K562 (cell line): ENCODE measurements around the gene DHX29. TPM values are rescaled to one million over a fixed set of nuclear protein-coding genes. Genes with fewer than 3 reads are reported as not detected.

Experiments used
- BCLAF1 ChIP-seq, 2 experiments: fragments of 450-650 bp in 1 of 2; IDR thresholded peaks; 2 replicates each; pipeline ENCODE4 v1.6.1; 2011 to 2017; ENCODE audit warnings: low read depth in 2 of 2, antibody characterized with exemption in 1 of 2, borderline replicate concordance in 1 of 2, low read length in 1 of 2, mild to moderate bottlenecking in 1 of 2, mixed read lengths in 1 of 2; ENCODE audit not compliant: control insufficient read depth in 1 of 2
- CBFA2T3 ChIP-seq: fragments of 450-650 bp; IDR thresholded peaks from 2 replicates; pipeline ENCODE4 v1.6.1; 2017
- CBX8 ChIP-seq: fragments of 200-600 bp; sonication (generic); IDR thresholded peaks from 2 replicates; pipeline ENCODE4 v1.6.1; 2012; ENCODE audit warnings: borderline replicate concordance, mixed run types, low read depth, mild to moderate bottlenecking, moderate library complexity, mixed read lengths, low read length, control low read depth, inconsistent platforms; ENCODE audit not compliant: poor library complexity, severe bottlenecking; ENCODE audit errors: extremely low read depth
- DPF2 ChIP-seq: fragments of 450-650 bp; IDR thresholded peaks from 2 replicates; pipeline ENCODE4 v1.6.1; 2016
- GABPB2 ChIP-seq: fragments of 250-450 bp; sonication (Bioruptor Pico); conservative IDR thresholded peaks from 2 replicates; pipeline ENCODE4 v1.5.1; 2021; ENCODE audit warnings: mild to moderate bottlenecking
- GTF2A2 ChIP-seq: IDR thresholded peaks from 2 replicates; pipeline ENCODE4 v1.6.1; 2016; ENCODE audit warnings: mild to moderate bottlenecking, missing genetic modification characterization, missing compliant biosample characterization
- GTF2B ChIP-seq: IDR thresholded peaks from 2 replicates; pipeline ENCODE4 v1.6.1; 2011; ENCODE audit not compliant: insufficient read length; ENCODE audit errors: extremely low read depth
- HDGF ChIP-seq: fragments of 450-650 bp; IDR thresholded peaks from 2 replicates; pipeline ENCODE4 v1.6.1; 2016
- IRF9 ChIP-seq: fragments of 450-650 bp; IDR thresholded peaks from 2 replicates; pipeline ENCODE4 v1.6.1; 2016; ENCODE audit warnings: missing biosample characterization, missing genetic modification characterization
- MAFG ChIP-seq: fragments of 450-650 bp; conservative IDR thresholded peaks from 2 replicates; pipeline ENCODE4 v1.6.1; 2016; ENCODE audit warnings: missing genetic modification characterization, missing compliant biosample characterization
- TEAD4 ChIP-seq, 2 experiments: sonication (generic) in 1 of 2; formaldehyde crosslinking in 1 of 2; IDR thresholded peaks; 2 replicates each; pipeline versions ENCODE4 v1.6.1 to v1.8.0; 2012 to 2022; ENCODE audit warnings: borderline replicate concordance in 1 of 2, inconsistent platforms in 1 of 2, low read length in 1 of 2, mild to moderate bottlenecking in 1 of 2, missing genetic modification reagents in 1 of 2
- VEZF1 ChIP-seq: fragments of 200-800 bp; sonication (Bioruptor generic); IDR thresholded peaks from 2 replicates; pipeline ENCODE4 v1.6.1; 2017; ENCODE audit warnings: missing genetic modification characterization, missing compliant biosample characterization
- ZBTB49 ChIP-seq: sonication (generic); formaldehyde crosslinking; IDR thresholded peaks from 2 replicates; pipeline ENCODE4 v1.8.0; 2022; ENCODE audit warnings: missing genetic modification reagents, mild to moderate bottlenecking, borderline replicate concordance
- ZNF175 ChIP-seq: fragments of 200-800 bp; sonication (Bioruptor generic); IDR thresholded peaks from 2 replicates; pipeline ENCODE4 v1.6.1; 2016; ENCODE audit warnings: low read depth, mild to moderate bottlenecking, missing genetic modification characterization, missing compliant biosample characterization
- polyA plus RNA-seq, 8 experiments: library from polyadenylated mRNA; depleted of rRNA in 4 of 8; stranded (reverse) in 5 of 8; unstranded in 3 of 8; fragments of >200 nt; fragmentation: Nextera tagmentation in 2 of 8; fragmentation: Illumina TruSeq in 1 of 8; extraction: Ambion mirVana in 2 of 8; extraction: Trizol in 1 of 8; gene quantifications; 2 replicates each; pipeline versions ENCODE4 v1.2.1 to v1.2.3, GENCODE V29; 2011 to 2014; ENCODE audit warnings: inconsistent platforms in 1 of 8, missing spikeins in 1 of 8
- total RNA-seq, 7 experiments: library from RNA; depleted of rRNA in 6 of 7; stranded (reverse); fragments of >200 nt in 6 of 7; fragmentation: Illumina TruSeq in 2 of 7; extraction: Trizol in 2 of 7; gene quantifications; 2 replicates each; pipeline versions ENCODE4 v1.2.1 to v1.2.3, GENCODE V29; 2011 to 2021; ENCODE audit warnings: low replicate concordance in 1 of 7

The DHX29 gene
- total and polyA plus RNA-seq, 9 of the 15 experiments (the other 6 are each of a cell fraction or from before 2014, with no cell fraction given): 7.5 to 42.1 (median 25.0) TPM

- no peak for TF ChIP-seq VEZF1
- no peak for TF ChIP-seq BCLAF1 (IDR thresholded peaks at IDR 0.05; ENCODE audit: borderline replicate concordance in 1 of 2, control insufficient read depth in 1 of 2, low read depth in 2 of 2, low read length in 1 of 2)
- no peak for TF ChIP-seq ZBTB49 (CRISPR knock-in tag)
- TF ChIP-seq GABPB2 (CRISPR knock-in tag): no peak
- no peak for TF ChIP-seq IRF9
- 0 out of 2 replicates have a peak, but pooled peaks have one; percentile 27 for TF ChIP-seq TEAD4 (IDR thresholded peaks at IDR 0.05; ENCODE audit: low read length)
- TF ChIP-seq TEAD4 (CRISPR knock-in tag; IDR thresholded peaks at IDR 0.05; ENCODE audit: borderline replicate concordance): no peak
- no peak for TF ChIP-seq HDGF
- TF ChIP-seq MAFG (tag): peak; percentile 64; the same call in 1 of the 2 replicates
- TF ChIP-seq CBX8: no peak
- TF ChIP-seq GTF2A2 (tag): no peak
- no peak for TF ChIP-seq GTF2B
- no peak for TF ChIP-seq ZNF175 (CRISPR knock-in tag)
- TF ChIP-seq CBFA2T3: peak; percentile 26; the same call in 1 of the 2 replicates
- 0 out of 2 replicates have a peak, but pooled peaks have one; percentile 14 for TF ChIP-seq DPF2
These were observed 25.5 kb upstream of the DHX29 start (continued) for GRCh38 chr5:55333017-55333416.
